RWPE1 (cell line): Measurements from ENCODE around the gene INPP5A.

ENCODE experiments used
- CTCF ChIA-PET: fragments of 350-600 bp; sonication (Branson Sonifier 250); formaldehyde crosslinking; extraction: SDS; loops from one replicate; lab custom pipeline; 2021; lab: Yijun Ruan, JAX
- POLR2A ChIA-PET: fragments of 400-600 bp; formaldehyde crosslinking; extraction: SDS; loops from one replicate; lab custom pipeline; 2020; ENCODE audit warnings: antibody characterized with exemption; ENCODE audit not compliant: low non-redundant PET; lab: Yijun Ruan, JAX
- DNase-seq: peaks from one replicate; pipeline ENCODE4 v3.0.0; 2012; ENCODE audit warnings: low spot score
- H3K27ac ChIP-seq: fragments of 450-650 bp; 2 replicates; pipeline ENCODE4 v1.5.1; 2017
- CTCF ChIP-seq: fragments of 450-650 bp; conservative IDR thresholded peaks from 2 replicates; pipeline ENCODE4 v1.5.1; 2017; ENCODE audit warnings: low read depth, mild to moderate bottlenecking

The INPP5A gene

GRCh38 chr10:132508581-132509443, 28.8 kb upstream of the INPP5A start:
- no peak for TF ChIP-seq CTCF
- no peak overlapping the region for H3K27ac ChIP-seq
- DNase-seq: no peak
- CTCF ChIA-PET: no interaction called here
- POLR2A ChIA-PET: no interaction called here

GRCh38 chr10:132509506-132510173, 27.9 kb upstream of the INPP5A start:
- DNase-seq: no peak
- H3K27ac ChIP-seq: no peak overlapping the region
- ChIA-PET POLR2A (no interaction called here), CTCF (no interaction called here)
- TF ChIP-seq CTCF: no peak

- DNase-seq: no peak
- ChIA-PET POLR2A (no interaction called here), CTCF (no interaction called here)
- TF ChIP-seq CTCF: no peak
- no peak overlapping the region for H3K27ac ChIP-seq
These were observed 27.4 kb upstream of the INPP5A start for GRCh38 chr10:132510174-132510611.

GRCh38 chr10:132511121-132512051, 26.2 kb upstream of the INPP5A start:
- POLR2A ChIA-PET: no interaction called here
- CTCF ChIA-PET: no interaction called here
- no peak overlapping the region for H3K27ac ChIP-seq
- no peak for TF ChIP-seq CTCF
- no peak for DNase-seq

GRCh38 chr10:132512052-132512442, 25.5 kb upstream of the INPP5A start:
- POLR2A ChIA-PET: no interaction called here
- H3K27ac ChIP-seq: no peak overlapping the region
- no peak for DNase-seq
- CTCF ChIA-PET: interaction anchor here (0.5 kb wide), 1 partner anchor 14 kb away, joined by 4 read pairs; no protein-coding TSS in a partner anchor
- TF ChIP-seq CTCF: no peak

- ChIA-PET POLR2A (no interaction called here), CTCF (no interaction called here)
- no peak overlapping the region for H3K27ac ChIP-seq
- no peak for TF ChIP-seq CTCF
- DNase-seq: no peak
These were observed 24.8 kb upstream of the INPP5A start for GRCh38 chr10:132512693-132513345.
